Measurements from ENCODE around the gene CPED1.

DNA sequence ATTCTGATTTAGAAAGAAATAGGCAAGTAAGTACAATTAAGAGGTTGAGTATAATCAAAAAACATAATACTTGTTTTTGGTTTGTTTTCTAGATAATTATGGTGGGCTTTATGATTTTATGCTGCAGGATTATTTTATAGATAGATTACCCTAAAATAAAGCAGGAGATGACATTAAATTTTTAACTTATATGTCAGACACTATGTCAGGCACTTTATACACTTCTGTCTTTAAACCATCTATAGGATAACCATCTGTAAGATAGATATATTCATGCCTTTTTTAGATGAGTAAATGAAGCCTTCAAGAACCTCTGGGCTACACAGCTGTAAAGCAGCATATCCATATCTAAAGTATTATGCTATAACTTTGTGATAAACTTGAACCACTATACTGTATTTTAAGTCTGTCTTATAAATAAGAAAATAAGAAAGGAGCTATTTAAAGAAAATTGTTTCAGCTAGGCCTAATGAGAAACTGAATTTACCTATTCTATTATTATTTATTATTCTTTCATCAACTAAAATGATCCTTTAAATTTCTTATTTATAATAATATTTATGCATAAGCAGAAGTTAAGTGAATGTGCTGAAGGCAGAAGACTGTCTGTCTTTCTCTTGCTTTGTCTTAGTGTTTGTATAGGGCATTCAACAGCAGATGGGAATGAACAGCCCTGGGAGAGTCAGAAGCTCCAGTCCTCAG is 94.0 kb downstream of the CPED1 start:
- TF ChIP-seq CTCF (IDR thresholded peaks at IDR 0.05) (no peak), POLR2AphosphoS5 (IDR thresholded peaks at IDR 0.05) (no peak), POLR2A (IDR thresholded peaks at IDR 0.05) (no peak)

Measured in suprapubic skin (tissue), 4 donors.